HG02973 (cell line): ENCODE results near the gene CHD9NB.
"Not testable (repeated sequence)": the region's sequence is repeated elsewhere in the genome, so short reads cannot be mapped to it uniquely, and the experiment has no call there.

Source experiments
- ATAC-seq: cut with Tn5 transposase; IDR thresholded peaks from one replicate; pipeline ENCODE4 v1.9.1; 2021; ENCODE audit warnings: moderate library complexity; ENCODE audit not compliant: unreplicated experiment

Gene CHD9NB

DNA sequence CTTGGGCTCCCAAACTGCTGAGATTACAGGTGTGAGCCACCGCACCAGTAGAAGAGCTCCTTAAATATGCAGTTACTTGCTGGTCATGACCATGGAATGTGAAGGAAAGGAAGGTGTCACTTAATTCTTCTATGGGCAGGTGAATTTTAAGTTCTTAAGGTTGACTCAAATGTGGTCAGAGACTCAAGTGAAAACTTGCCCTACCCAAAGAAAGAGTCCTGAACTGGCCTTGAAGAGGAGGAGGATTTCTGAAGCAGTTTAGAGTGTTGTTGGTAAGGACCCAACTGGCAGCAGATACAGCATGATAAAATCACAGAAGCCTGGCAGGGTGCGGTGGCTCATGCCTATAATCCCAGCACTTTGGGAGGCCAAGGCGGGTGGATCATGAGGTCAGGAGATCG, 31.4 kb upstream of the CHD9NB start:
- no peak for ATAC-seq

DNA sequence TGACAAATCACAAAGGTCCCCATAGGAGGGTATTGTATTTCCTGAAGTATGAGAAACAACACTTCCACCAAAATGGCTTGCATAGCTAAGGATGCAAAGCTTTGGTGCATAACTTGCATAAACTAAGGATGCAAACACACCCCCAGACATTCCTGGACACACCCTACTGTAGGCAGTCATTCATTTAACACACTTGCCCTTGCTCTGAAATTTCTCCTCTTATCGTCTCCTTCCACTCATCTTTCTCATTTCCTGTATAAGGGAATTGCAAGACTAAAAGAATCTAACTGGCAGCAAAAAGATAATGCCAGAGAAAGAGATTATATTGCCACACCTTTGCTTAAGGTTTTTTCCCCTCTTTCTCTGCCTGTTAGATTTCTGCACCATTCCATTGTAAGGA, 30.4 kb upstream of the CHD9NB start:
- ATAC-seq, result no peak

DNA sequence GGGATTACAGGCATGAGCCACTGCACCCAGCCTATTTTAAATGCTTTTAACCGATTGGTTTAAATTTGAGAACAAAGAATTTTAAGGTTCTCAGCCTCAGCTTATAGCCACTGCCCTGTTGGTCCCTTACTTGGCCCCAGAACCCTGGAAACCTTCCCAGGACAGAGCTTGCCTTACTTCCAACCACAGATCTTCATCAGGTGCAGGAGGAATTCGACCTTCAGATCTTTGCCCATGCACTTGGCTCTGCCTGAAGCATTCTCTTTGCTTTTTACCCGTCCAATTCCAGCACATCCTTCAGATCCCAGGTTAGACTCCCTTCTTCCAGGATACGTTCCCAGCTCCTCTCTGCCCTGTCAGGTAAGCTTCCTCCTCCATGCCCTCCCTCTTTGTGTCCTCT, 29.8 kb upstream of the CHD9NB start:
- ATAC-seq, result no peak

DNA sequence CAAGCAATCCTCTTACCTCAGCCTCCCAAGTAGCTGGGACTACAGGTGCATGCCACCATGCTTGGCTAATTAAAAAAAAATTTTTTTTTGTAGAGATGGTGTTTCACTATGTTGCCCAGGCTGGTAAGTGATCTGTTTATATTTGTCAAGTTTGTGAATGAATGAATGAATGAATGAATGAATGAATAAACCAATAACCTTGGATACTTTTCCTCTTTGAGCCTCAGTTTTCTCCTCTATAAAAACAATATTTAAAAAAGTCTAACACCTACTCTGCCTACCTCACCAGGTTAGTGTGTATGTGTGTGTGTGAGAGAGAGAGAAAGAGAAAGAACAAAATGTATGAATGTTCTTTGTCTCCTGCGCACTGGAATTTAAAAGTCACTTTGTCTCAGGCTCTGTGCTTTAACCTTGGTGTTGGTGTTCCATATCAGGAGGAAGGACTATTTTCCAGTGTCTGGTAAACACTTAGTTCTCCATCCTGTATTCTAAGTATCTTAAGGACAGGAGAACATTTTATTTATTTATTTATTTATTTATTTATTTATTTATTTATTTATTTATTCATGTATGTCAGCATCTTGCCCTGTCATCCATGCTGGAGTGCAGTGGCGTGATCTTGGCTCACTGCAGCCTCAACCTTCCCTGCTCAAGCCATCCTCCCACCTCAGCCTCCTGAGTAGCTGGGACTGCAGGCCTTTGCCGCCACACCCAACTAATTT, 29.1 kb upstream of the CHD9NB start:
- ATAC-seq, result no peak

DNA sequence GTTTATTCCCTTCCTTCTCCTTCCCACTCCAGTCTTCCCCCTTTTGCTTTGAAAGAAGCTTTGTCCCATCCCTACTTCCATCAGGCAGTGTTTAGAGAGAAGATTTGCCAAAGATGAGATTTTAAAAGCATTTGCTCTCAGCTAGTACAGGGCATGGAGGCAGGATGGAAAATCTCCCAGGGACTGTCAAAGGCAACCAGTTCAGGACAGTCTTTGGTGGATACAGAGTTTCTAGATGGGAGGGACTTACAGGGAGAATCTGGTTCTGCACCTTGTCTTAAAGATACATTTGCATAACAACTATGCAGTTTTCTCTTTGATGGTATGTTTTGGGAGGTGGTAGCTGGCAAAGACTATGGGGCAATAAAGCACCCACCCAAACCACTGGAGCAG, 28.3 kb upstream of the CHD9NB start:
- no peak for ATAC-seq

DNA sequence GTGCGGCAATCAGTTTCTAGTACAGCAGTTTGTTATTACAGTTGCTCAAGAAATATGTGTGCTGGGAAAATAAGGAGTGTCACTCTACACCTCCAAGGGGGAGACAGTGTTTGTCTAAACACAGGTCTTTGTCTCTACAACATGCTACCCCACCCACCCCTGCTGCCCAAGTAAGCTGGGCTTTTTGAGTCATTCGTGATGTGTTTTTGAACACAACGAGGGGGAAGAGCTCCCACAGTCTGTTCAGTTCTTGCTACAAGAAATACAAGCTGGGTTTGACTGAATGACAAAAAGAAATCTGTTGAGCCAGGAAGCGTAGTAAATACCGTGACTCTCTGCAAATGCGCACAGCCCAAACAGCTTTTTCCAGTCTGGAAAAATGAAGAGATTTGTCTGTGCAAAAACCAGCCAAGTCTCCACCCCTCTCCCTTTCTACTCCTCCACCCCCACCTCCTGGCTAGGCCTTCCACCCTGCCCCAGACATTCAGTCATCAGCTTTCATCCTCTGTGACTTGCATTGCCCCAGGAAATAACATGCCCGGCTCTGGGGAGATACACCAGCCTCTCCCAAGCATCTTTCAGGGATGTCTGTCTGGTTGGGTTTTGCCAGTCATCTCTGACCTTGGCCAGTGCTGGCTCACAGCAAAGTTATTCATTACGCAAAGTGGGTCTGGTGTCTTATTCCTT, 27.8 kb upstream of the CHD9NB start:
- no peak for ATAC-seq

DNA sequence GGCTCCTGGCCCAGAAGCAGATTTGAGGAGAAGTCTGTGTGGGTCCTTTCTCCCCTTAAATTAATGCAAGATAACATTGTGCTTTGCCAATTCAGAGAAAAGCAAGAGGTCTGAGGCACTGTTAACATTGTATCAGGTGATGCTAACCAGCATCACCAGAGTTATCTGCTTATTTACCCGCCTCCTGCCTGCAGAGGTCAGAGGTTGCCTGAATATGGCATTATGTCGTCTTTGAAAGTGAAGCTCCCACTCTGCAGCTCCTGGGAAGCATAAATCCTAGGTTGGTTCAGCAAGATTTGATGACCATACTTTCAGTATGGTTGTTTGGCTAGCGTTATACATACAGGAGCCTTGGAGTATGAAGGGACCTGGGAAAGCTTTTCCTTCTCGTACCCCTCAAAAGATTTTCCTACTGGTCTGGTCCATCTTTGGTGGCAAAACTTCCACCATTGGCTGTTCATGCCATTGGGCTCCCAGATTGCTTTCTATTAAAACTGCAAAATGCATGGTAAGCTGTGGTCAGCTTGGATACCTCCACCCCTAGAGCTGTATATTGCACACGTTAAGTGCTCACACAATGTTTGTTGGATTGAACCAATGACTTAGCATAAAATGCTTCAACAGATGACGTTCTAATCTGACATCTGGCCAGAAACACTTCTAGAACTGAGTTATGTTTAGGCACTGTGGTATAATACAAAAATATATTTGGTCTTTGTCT, 26.2 kb upstream of the CHD9NB start:
- no peak for ATAC-seq

DNA sequence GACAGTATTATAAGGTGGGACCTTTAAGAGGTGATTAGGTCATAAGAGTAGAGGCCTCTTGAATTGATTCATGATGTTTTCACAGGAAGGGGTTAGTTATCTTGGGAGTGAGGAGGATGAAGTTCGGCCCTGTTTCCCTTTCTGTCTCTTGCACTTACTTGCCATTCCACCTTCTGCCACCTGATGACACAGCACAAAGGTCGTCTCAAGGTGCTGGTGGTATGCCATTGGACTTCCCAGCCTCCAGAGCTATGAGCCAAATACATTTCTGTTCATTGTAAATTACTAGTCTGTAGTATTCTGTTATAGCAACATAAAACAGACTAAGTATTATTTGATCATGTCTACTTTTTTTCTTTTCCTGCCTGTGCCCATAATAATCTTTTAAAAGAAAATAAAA, 25.6 kb upstream of the CHD9NB start:
- no peak for ATAC-seq

DNA sequence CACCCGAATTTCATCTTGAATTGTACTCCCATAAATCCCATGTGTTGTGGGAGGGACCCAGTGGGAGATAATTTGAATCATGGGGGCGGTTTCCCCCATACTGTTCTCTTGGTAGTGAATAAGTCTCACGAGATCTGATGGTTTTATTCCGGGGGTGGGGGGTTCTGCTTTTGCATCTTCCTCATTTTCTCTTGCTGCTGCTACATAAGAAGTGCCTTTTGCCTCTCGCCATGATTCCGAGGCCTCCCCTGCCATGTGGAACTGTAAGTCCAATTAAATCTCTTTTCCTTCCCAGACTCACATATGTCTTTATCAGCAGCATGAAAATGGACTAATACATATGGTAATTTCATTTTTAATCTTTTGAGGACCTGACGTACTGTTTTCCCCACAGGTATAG, 22.8 kb upstream of the CHD9NB start:
- ATAC-seq, result not testable (repeated sequence)

DNA sequence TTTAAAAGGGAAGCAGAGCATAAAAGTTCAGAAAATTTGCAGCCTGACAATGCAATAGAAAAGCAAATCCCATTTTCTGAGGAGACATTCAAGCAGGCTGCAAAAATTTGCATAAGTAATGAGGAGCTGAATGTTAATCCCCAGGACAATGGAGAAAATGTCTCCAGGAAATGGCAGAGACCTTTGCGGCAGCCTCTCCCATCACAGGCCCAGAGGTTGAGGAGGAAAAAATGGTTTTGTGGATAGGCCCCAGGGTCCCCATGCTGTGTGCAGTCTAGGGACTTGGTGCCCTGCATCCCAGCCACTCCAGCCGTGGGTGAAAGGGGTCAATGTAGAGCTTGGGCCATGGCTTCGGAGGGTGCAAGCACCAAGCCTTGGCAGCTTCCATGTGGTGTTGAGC, 21.6 kb upstream of the CHD9NB start:
- ATAC-seq, result not testable (repeated sequence)

DNA sequence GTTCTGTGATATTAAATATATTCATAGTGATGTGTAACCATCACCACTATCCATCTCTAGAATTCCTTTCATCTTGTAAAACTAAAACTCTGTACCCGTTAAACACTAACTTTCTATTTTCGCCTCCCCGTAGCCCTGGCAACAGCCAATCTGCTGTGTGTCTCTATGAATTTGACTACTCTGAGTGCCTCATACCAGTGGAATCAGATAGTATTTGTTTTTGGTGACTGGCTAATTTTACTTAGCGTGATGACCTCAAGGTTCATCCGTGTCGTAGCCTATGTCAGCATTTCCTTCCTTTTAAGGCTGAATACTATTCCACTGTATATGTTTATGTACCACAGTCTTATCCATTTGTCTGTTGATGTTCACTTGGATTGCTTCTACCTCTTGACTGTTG, 20.3 kb upstream of the CHD9NB start:
- ATAC-seq, result no peak

DNA sequence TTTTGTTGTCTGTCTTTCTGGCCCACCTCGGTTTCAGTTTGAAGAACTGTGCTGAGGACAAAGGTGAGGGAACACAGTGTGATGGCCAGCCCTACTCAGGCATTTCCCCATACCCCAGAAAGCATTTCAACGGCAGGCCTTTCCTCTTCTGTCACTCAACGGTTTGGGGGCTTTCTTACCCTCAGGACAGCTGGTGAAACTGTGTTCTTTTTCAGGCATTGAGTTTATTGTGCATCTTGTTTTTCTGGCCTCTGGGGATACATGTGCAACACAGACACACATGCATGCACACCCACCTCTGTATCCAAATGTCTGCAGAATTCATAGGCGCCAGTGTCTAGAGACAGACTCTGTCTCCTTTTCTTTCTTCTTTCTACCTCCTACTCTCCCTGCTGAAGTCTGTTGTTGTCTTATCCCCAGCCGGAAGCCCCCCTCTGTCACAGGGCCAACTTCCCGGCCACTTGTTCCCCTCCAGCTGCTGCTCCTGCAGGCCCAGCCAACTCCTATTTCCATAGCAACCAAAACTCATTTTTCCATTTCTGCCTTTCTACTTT, 19.1 kb upstream of the CHD9NB start:
- ATAC-seq, result peak; percentile 49

DNA sequence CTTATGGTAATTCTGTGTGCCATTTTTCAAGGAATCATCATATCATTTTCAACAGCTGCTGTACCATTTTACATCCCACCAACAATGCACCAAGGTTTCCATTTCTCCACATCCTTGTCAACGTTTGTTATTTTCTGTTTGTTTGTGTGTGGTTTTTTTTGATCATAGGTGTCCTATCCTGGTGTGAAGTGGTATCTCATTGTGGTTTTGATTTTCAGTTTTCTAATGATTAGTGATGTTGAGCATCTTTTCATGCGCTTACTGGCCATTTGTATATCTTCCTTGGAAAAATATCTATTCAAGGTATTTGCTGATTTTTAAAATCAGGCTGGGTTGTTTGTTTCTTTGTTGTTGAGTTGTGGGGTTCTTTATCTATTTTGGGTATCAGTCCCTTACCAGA, 17.1 kb upstream of the CHD9NB start:
- no peak for ATAC-seq

DNA sequence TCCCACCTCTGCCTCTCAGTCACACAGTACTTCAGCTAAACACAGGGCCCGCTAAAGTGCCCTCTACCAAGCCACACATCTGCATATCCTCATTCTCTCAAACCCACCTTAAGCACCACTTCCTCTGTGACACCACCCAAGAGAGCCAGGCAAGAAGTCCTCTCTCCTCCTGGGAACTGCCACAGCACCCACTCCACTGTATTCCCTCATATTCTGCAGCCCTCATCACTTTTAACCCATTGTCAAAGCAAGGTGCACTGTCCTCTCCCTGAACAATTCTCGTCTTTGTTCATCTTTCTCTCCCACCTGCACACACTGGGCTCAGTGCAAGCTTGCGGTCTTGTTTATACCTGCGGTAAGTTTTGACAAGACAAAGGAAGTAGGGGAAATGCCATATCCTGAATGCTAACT, 15.7 kb upstream of the CHD9NB start:
- ATAC-seq, result peak; percentile 36

DNA sequence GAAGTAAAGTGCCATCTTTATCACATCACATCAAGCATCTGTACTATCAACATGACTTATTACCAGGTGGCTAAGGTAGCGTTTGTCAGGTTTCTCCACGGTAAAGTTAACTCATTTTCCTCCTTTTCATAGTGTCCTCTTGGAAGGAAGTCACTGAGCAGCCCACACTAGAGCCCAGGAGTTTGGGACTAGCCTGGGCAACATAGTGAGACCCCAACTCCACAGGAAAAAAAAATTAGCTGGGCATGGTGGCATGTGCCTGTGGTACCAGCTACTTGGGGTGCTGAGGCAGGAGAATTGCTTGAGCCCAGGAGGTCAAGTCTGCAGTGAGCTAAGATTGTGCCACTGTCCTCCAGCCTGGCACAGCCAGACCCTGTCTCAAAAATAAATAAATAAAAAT, 15.0 kb upstream of the CHD9NB start:
- ATAC-seq, result no peak

DNA sequence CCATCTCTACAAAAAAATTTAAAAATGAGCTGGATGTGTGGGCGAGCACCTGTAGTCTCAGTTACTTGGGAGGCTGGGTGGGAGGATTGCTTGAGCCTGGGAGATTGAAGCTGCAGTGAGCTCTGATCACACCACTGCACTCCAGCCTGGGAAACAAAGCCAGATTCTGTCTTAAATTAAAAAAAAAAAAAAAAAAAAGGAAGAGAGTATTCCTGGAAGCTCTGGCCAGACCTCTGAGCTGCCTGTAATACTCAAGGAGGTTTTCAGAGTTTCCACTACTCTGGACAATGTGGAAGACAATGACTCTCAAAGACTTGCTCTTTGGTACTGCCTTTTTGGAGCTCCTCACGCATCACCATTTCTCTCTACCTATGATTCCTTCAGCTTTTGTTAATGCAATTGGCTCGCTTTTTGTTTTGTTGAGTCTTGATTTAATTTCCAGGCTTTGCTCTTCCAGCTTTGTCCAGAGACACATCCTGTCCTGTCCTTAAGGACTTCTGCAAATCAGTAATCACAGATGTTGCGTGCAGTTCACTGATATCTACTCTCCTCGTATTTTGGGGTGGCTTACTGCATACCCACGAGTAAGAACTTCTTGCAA, 12.9 kb upstream of the CHD9NB start:
- no peak for ATAC-seq

DNA sequence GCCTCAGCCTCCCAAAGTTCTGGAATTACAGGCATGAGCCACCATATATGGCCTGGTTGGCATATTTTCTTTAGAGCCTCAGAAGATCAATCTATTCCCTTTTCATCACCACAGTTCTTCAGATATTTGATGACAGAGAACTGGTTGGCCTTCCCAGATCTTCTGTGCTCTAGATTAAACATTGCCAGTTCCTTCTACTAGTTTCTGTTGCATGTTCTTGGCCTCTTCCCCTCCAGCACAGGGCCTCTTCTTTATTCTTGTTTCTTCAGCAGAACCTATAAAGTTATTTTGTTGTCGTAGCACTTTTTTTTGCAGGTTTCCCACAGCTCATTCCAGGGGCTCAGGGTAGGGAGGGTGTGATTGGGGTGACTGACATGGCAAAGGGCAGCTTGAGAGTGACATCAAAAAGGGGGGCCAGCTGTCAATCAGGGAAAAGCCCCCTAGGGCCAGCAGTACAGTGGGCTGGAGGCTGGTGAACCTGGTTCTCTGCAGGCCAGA, 11.4 kb upstream of the CHD9NB start:
- no peak for ATAC-seq

DNA sequence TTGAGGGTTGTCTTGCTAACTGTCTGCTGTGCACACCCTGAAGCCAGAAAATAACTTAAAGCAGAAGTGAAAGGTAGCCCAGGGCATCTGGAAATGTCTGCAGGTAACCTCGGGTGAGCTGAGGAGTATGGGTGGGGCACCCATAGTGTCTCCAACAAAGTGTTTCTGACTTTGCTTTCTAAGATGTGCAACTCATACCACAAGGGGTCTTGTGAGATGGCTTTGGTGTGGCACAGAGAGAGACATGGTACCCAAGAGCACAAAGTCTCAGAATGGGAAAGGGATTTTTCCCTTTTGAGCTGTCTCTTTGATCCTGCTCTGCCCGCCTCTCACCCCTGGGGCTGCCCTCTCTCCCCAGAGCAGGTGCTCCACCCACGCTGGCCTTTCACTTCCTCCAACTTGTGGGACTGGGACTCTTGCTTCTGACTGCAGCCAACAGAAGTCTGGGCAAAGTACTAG, 9.0 kb upstream of the CHD9NB start:
- peak; percentile 87 for ATAC-seq

DNA sequence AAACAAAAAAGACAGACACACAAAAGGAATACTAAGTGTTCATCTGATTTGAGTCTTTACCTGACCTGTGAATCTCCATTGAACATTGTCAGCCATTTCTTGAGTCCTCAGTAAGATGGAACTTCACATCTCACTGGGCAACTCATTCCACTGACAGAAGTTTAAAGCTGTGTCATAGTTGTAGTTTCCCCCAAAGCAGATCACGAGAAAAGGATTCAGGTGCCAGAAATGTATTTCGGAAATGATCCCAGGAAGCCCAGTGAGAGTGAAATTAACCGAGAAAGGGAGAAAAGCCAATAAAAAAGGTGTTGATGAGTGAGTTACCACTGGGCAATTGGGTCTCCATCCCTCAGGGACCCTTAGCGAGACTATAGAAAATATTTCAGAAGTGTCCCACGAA, 8.6 kb upstream of the CHD9NB start:
- ATAC-seq, result peak; percentile 28

DNA sequence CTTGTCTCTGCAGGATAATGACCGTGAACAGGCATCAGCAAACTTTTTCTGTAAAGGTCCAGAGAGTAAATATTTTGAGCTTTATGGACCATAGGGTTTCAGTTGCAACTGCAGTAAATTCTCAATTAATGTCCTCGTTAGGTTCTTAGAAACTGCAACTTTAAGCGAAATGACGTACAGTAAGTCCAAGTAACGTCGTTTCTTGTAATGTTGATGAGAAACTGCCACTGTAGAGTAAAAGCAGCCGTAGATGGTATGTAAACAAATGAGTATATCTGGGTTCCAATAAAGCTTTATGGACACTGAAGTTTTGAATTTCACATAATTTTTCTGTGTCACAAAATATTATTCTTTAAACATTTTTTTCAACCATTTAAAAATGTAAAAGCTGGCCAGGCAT, 7.0 kb upstream of the CHD9NB start:
- no peak for ATAC-seq

DNA sequence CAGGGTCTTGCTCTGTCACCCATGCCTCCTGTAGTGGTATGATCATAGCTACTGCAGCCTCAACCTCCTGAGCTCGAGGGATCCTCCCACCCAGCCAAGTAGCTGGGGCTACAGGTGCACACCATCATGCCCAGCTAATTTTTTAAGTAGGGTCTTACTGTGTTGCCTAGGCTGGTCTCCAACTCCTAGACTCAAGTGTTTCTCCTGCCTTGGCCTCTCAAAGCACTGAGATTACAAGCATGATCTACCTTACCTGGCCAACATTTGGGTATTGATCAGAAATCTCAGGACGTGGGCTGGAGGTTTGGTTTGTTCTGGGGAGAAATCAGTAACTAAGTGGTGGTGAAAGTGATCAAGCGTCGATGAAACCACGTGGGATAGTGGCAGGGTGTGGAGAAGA, 6.2 kb upstream of the CHD9NB start:
- no peak for ATAC-seq
